ENCODE data around the gene NSUN7.

GRCh38 chr4:40782876-40783275 lies 33.1 kb downstream of the NSUN7 start:
- TF ChIP-seq SUZ12 (IDR thresholded peaks at IDR 0.05; ENCODE audit: extremely low read depth, insufficient read depth, insufficient read length) (no peak), YY1 (IDR thresholded peaks at IDR 0.05; ENCODE audit: insufficient read depth, insufficient read length) (no peak)
